ENCODE results near the gene MGST2. TPM values are rescaled to one million over a fixed set of nuclear protein-coding genes. Genes with fewer than 3 reads are reported as not detected.

The MGST2 gene
- total and polyA plus RNA-seq, 2 donors from 2014 or later, result 62.8 to 168 TPM

GRCh38 chr4:139709660-139710059 is 44.0 kb downstream of the MGST2 start:
- no peak for TF ChIP-seq CTCF (IDR thresholded peaks at IDR 0.05; ENCODE audit: borderline replicate concordance, extremely low read depth, insufficient read depth)
- FAIRE-seq (no peak), DNase-seq (no peak)
- H3K27ac ChIP-seq (ENCODE audit: low read depth in 2 of 2, low read length in 2 of 2), result no peak overlapping the region
- H3K36me3 ChIP-seq (ENCODE audit: control insufficient read depth in 2 of 3, insufficient read depth in 3 of 3, low read length in 3 of 3), result peaks cover 0 to 8% (median 0%) of the 10 kb centered on the region in 3 donors
- H3K9ac ChIP-seq (ENCODE audit: low read length in 3 of 3), result no peak overlapping the region
- no peaks in the 10 kb centered on the region for H3K27me3 ChIP-seq (ENCODE audit: control insufficient read depth, insufficient read depth, low read length)
- H3K4me1 ChIP-seq (ENCODE audit: control insufficient read depth in 2 of 3, insufficient read depth in 2 of 3, low read depth in 1 of 3, low read length in 3 of 3), result no peaks in the 10 kb centered on the region
- no peak overlapping the region for H3K4me3 ChIP-seq (ENCODE audit: low read length in 3 of 3)
- no peaks in the 10 kb centered on the region for H3K9me3 ChIP-seq (ENCODE audit: control insufficient read depth in 2 of 3, insufficient read depth in 1 of 3, low read length in 3 of 3)
- intact Hi-C loops (cut with DNase I), result no loop called here

GRCh38 chr4:139710073-139710472 is 44.5 kb downstream of the MGST2 start:
- no peak for DNase-seq

GRCh38 chr4:139711461-139711860 is 45.8 kb downstream of the MGST2 start:
- no peak overlapping the region for H3K9ac ChIP-seq (ENCODE audit: low read length in 3 of 3)
- H3K27ac ChIP-seq (ENCODE audit: low read depth in 2 of 2, low read length in 2 of 2), result no peak overlapping the region
- no peaks in the 10 kb centered on the region for H3K27me3 ChIP-seq (ENCODE audit: control insufficient read depth, insufficient read depth, low read length)
- TF ChIP-seq CTCF (IDR thresholded peaks at IDR 0.05; ENCODE audit: borderline replicate concordance, extremely low read depth, insufficient read depth), result no peak
- no peaks in the 10 kb centered on the region for H3K4me1 ChIP-seq (ENCODE audit: control insufficient read depth in 2 of 3, insufficient read depth in 2 of 3, low read depth in 1 of 3, low read length in 3 of 3)
- H3K36me3 ChIP-seq (ENCODE audit: control insufficient read depth in 2 of 3, insufficient read depth in 3 of 3, low read length in 3 of 3), result no peaks in the 10 kb centered on the region
- no peak for FAIRE-seq
- DNase-seq, result no peak
- H3K9me3 ChIP-seq (ENCODE audit: control insufficient read depth in 2 of 3, insufficient read depth in 1 of 3, low read length in 3 of 3), result no peaks in the 10 kb centered on the region
- no peak overlapping the region for H3K4me3 ChIP-seq (ENCODE audit: low read length in 3 of 3)
- intact Hi-C loops (cut with DNase I), result no loop called here

More at GRCh38 chr4:139710073-139710472, 44.5 kb downstream of the MGST2 start:
- no peak overlapping the region for H3K9ac ChIP-seq (ENCODE audit: low read length in 3 of 3)
- H3K27me3 ChIP-seq (ENCODE audit: control insufficient read depth, insufficient read depth, low read length), result no peaks in the 10 kb centered on the region
- TF ChIP-seq CTCF (IDR thresholded peaks at IDR 0.05; ENCODE audit: borderline replicate concordance, extremely low read depth, insufficient read depth), result no peak
- no peaks in the 10 kb centered on the region for H3K9me3 ChIP-seq (ENCODE audit: control insufficient read depth in 2 of 3, insufficient read depth in 1 of 3, low read length in 3 of 3)
- no peak overlapping the region for H3K27ac ChIP-seq (ENCODE audit: low read depth in 2 of 2, low read length in 2 of 2)
- FAIRE-seq, result no peak
- H3K4me1 ChIP-seq (ENCODE audit: control insufficient read depth in 2 of 3, insufficient read depth in 2 of 3, low read depth in 1 of 3, low read length in 3 of 3), result no peaks in the 10 kb centered on the region
- intact Hi-C loops (cut with DNase I), result no loop called here
- H3K36me3 ChIP-seq (ENCODE audit: control insufficient read depth in 2 of 3, insufficient read depth in 3 of 3, low read length in 3 of 3), result peaks cover 0 to 7% (median 0%) of the 10 kb centered on the region in 3 donors
- no peak overlapping the region for H3K4me3 ChIP-seq (ENCODE audit: low read length in 3 of 3)

GRCh38 chr4:139712882-139713281 is 47.3 kb downstream of the MGST2 start:
- Histone ChIP-seq H3K4me3 (ENCODE audit: low read length in 3 of 3) (no peak overlapping the region), H3K9ac (ENCODE audit: low read length in 3 of 3) (no peak overlapping the region), H3K36me3 (ENCODE audit: control insufficient read depth in 2 of 3, insufficient read depth in 3 of 3, low read length in 3 of 3) (no peaks in the 10 kb centered on the region), H3K9me3 (ENCODE audit: control insufficient read depth in 2 of 3, insufficient read depth in 1 of 3, low read length in 3 of 3) (no peaks in the 10 kb centered on the region), H3K27me3 (ENCODE audit: control insufficient read depth, insufficient read depth, low read length) (no peaks in the 10 kb centered on the region), H3K4me1 (ENCODE audit: control insufficient read depth in 2 of 3, insufficient read depth in 2 of 3, low read depth in 1 of 3, low read length in 3 of 3) (no peaks in the 10 kb centered on the region), H3K27ac (ENCODE audit: low read depth in 2 of 2, low read length in 2 of 2) (no peak overlapping the region)
- TF ChIP-seq CTCF (IDR thresholded peaks at IDR 0.05; ENCODE audit: borderline replicate concordance, extremely low read depth, insufficient read depth), result no peak
- intact Hi-C loops (cut with DNase I), result no loop called here
- FAIRE-seq, result no peak
- DNase-seq, result no peak
